Activated T-helper 1 cell treated with anti-CD3 and anti-CD28 coated beads, Interleukin-2, amount 50 U/mL, for 16 hours (primary cell): Measurements from ENCODE around the gene CFB.
"Not testable (repeated sequence)": the region's sequence is repeated elsewhere in the genome, so short reads cannot be mapped to it uniquely, and the experiment has no call there.

Source experiments
- DNase-seq, 2 donors: peaks; one replicate each; pipeline ENCODE4 v3.0.0-alpha.2; 2020; ENCODE audit warnings: low read depth in 1 of 2, low spot score in 1 of 2

CFB gene

GRCh38 chr6:31911826-31912585 lies 33.9 kb upstream of the CFB start:
- DNase-seq = no peak

- no peak for DNase-seq
Observed at GRCh38 chr6:31915351-31915750, 30.5 kb upstream of the CFB start.

- DNase-seq = no peak
Observed at GRCh38 chr6:31915756-31916155, 30.1 kb upstream of the CFB start.

- no peak for DNase-seq
Observed at GRCh38 chr6:31918069-31918720, 27.7 kb upstream of the CFB start.

- no peak for DNase-seq
Observed at GRCh38 chr6:31919624-31920303, 26.1 kb upstream of the CFB start.

- no peak for DNase-seq
Observed at GRCh38 chr6:31920811-31921210, 25.1 kb upstream of the CFB start.

GRCh38 chr6:31922942-31923341 lies 23.0 kb upstream of the CFB start:
- DNase-seq = no peak

GRCh38 chr6:31927242-31927862 lies 18.5 kb upstream of the CFB start, which contains the start of gene C2:
C2 (plus strand) TSS chr6:31927717; CDS start chr6:31927753, 36 bp downstream.
- no peak for DNase-seq

GRCh38 chr6:31927863-31928671 lies 17.8 kb upstream of the CFB start:
- no peak for DNase-seq

- no peak for DNase-seq
Observed at GRCh38 chr6:31928672-31928939, 17.3 kb upstream of the CFB start.

- no peak for DNase-seq
Observed at GRCh38 chr6:31930962-31931361, 14.9 kb upstream of the CFB start.

GRCh38 chr6:31932137-31932536 lies 13.8 kb upstream of the CFB start:
- not testable (repeated sequence) for DNase-seq

GRCh38 chr6:31933537-31933936 lies 12.4 kb upstream of the CFB start:
- no peak for DNase-seq

- DNase-seq = no peak
Observed at GRCh38 chr6:31935021-31935420, 10.9 kb upstream of the CFB start.

GRCh38 chr6:31935823-31936222 lies 10.1 kb upstream of the CFB start:
- no peak for DNase-seq

GRCh38 chr6:31940256-31940664 lies 5.6 kb upstream of the CFB start:
- DNase-seq = no peak

GRCh38 chr6:31943742-31944141 lies 2.2 kb upstream of the CFB start:
- no peak for DNase-seq

GRCh38 chr6:31945154-31945506 lies 765 bp upstream of the CFB start:
- DNase-seq = no peak

- DNase-seq = no peak
Observed at GRCh38 chr6:31946370-31946885, 533 bp downstream of the CFB start.

GRCh38 chr6:31947070-31947675 lies 1.3 kb downstream of the CFB start:
- DNase-seq = no peak

- DNase-seq = no peak
Observed at GRCh38 chr6:31947864-31948263, 2.0 kb downstream of the CFB start.
